Measurements from ENCODE around the gene CST11.

The CST11 gene

GRCh38 chr20:23420943-23421931 lies 31.4 kb downstream of the CST11 start, which contains the start of gene NAPB (continued):
- TF ChIP-seq ZNF148 (tag by site-specific recombination; IDR thresholded peaks at IDR 0.05; ENCODE audit: borderline replicate concordance) = no peak
- peak; percentile 77 for TF ChIP-seq ZXDB (tag by site-specific recombination; IDR thresholded peaks at IDR 0.05)
- no peak for TF ChIP-seq ZNF843 (tag by site-specific recombination; IDR thresholded peaks at IDR 0.05)
- TF ChIP-seq ZNF449 (tag by site-specific recombination; IDR thresholded peaks at IDR 0.05) = no peak
- no peak for TF ChIP-seq ZNF16 (tag by site-specific recombination; IDR thresholded peaks at IDR 0.05; ENCODE audit: low read depth)
- peak; percentile 52; the same call in 1 of the 2 replicates for TF ChIP-seq ZSCAN30 (tag by site-specific recombination; IDR thresholded peaks at IDR 0.05)
- TF ChIP-seq ZFP41 (tag by site-specific recombination; IDR thresholded peaks at IDR 0.05; ENCODE audit: borderline replicate concordance) = no peak
- no peak for TF ChIP-seq AEBP2 (tag by site-specific recombination; IDR thresholded peaks at IDR 0.05; ENCODE audit: borderline replicate concordance)
- TF ChIP-seq ZNF239 (tag by site-specific recombination; IDR thresholded peaks at IDR 0.05) = no peak
- TF ChIP-seq TCF7L2 (IDR thresholded peaks at IDR 0.05; ENCODE audit: borderline replicate concordance, low read depth, low read length) = no peak
- TF ChIP-seq RBAK (tag by site-specific recombination; IDR thresholded peaks at IDR 0.05) = no peak
- no peak for TF ChIP-seq HOXA7 (CRISPR knock-in tag; IDR thresholded peaks at IDR 0.05; ENCODE audit: borderline replicate concordance)
- peak; percentile 28; the same call in 1 of the 2 replicates for TF ChIP-seq ZNF391 (tag by site-specific recombination; IDR thresholded peaks at IDR 0.05; ENCODE audit: borderline replicate concordance, low read depth)
- no peak for TF ChIP-seq ZNF596 (tag by site-specific recombination; IDR thresholded peaks at IDR 0.05)
- peak; percentile 87 for TF ChIP-seq ZBTB17 (tag by site-specific recombination; IDR thresholded peaks at IDR 0.05)
- no peak for TF ChIP-seq ZNF561 (tag by site-specific recombination; IDR thresholded peaks at IDR 0.05; ENCODE audit: borderline replicate concordance)
- no peak for TF ChIP-seq ELK4 (IDR thresholded peaks at IDR 0.05; ENCODE audit: borderline replicate concordance, low read depth, low read length)
- TF ChIP-seq ZNF488 (tag by site-specific recombination; IDR thresholded peaks at IDR 0.05) = no peak
- no peak for TF ChIP-seq ZNF785 (tag by site-specific recombination; IDR thresholded peaks at IDR 0.05)
- TF ChIP-seq ZNF223 (tag by site-specific recombination; IDR thresholded peaks at IDR 0.05) = no peak
- TF ChIP-seq PRDM2 (tag by site-specific recombination; IDR thresholded peaks at IDR 0.05; ENCODE audit: borderline replicate concordance) = no peak
- no peak for TF ChIP-seq ZNF23 (tag by site-specific recombination; IDR thresholded peaks at IDR 0.05; ENCODE audit: borderline replicate concordance)
- 0 out of 2 replicates have a peak, but pooled peaks have one; percentile 30 for TF ChIP-seq ZFP69B (tag by site-specific recombination; IDR thresholded peaks at IDR 0.05)

Measured in HEK293 (cell line).